GM19099 (cell line): ENCODE results near the gene MRRF.

ENCODE experiments used
- POLR2A ChIP-seq: IDR thresholded peaks from 3 replicates; pipeline ENCODE4 v1.6.1; 2011; ENCODE audit warnings: low read depth; ENCODE audit not compliant: insufficient read length; ENCODE audit errors: extremely low read depth

Gene MRRF

DNA sequence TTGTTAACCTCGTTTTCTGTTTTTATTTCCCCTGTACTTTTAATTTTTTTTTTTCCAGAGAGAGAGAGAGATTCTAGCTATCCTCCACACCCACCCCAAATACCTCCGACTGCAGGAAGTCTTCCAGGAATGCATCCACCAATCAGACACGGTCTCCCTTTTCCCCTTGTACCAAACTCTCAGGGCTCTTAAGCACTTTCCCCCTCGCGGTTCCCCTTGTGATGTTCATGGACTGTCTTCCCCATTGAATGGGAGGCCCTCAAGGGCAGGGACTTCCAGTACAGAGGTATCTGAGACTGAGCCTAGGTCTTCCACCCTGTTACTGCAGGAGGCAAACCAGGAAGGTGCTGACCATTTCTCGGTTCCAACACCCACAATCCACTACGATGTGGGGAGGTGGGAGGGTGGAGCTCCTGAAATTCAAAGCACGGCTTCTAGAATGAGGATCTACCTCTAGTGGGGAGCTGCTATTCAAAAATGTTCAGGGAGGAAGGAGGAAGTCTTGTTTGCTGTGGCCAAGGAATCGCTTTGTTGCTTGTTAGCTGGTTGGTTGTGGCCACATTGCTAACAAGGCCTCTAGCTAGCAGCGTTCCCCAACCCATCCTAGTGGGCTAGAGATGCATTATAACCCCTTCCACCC is 68.6 kb downstream of the MRRF start:
- TF ChIP-seq POLR2A: no peak

DNA sequence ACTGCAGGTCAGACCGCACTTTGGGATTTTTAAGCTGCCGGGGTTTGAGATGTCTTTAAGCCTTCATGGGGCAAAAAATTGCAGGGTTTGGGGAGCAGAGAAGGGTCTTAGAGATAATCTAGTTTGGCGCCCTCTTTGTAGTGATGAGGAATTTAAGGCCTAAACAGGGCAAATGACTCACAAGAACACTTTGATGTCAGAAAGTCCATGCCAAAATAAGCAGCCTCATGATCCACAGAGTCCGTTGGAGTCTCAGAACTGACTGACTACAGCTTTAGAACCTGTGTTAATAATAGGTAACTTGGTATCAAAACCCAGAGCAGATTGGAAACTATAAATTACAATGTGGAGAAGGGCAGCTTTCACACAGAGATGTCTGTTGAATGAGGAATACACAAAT is 70.2 kb downstream of the MRRF start:
- no peak for TF ChIP-seq POLR2A

DNA sequence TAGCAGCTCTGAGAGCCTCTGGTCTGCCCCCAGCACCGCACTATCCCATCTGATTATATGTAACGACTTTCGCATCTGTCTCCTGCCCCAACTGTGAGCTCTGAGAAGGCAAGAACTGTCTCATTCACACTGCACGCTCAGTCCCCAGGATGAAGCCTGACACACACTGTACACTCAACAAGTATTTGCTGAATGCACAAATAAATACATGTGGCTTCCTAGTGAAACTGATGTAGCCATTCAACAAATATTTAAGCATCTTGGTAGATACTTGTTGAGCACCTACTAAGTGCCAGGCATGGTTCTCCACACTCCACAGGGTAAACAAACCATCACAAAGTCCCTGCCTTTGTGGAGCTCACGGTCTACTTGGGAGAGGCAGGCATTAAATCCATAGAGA is 71.5 kb downstream of the MRRF start:
- no peak for TF ChIP-seq POLR2A

DNA sequence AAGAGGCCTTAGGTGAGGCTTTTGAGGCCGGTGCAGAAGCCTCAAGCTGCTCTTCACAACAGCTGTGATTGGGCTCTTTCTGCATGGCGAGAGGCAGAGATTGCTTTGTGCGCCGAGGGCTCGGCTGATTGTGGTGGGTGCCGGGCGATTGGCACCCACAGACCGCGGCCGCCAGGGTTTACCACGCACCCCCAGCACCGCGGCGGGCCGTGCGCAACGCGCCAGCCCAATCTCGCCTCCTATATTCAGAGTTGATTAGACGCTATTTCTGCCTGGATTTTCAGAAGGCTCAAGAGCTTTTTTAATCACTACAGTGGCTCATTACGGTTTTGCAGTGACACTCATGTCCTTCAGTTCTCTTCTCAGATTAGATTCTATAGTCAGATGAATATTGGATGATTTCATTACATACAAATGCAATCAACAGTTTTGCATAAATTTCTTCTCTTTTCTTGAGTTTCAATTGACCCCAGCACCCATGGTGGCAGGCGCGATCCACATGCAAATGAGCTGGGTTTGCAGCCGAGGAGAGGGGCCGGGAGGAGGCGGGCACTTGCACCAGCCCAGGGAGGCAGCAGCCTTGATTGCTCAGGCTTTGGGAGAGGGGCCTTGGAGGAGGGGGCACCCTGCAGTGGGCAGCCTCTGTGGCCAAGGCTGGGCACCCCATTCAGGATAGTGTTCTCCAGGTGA is 72.3 kb downstream of the MRRF start:
- no peak for TF ChIP-seq POLR2A

DNA sequence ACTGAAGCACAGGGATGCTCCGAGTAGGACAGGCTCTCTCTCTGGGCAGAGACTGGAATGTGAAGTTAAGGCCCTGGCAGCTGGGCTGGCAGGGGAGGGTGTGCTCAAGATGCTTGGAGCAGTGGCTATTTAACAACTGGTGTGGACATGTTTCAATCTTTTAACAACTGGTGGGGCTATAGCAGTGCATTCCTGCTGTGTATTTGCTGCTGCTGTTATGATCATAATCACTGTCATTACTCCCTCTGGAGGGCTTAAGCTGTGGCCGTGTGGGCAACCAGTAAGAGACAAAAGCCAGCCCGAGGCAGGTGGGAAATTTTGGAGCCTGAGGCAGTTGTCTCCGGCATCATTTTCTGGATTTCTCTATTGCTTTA is 72.9 kb downstream of the MRRF start:
- no peak for TF ChIP-seq POLR2A

DNA sequence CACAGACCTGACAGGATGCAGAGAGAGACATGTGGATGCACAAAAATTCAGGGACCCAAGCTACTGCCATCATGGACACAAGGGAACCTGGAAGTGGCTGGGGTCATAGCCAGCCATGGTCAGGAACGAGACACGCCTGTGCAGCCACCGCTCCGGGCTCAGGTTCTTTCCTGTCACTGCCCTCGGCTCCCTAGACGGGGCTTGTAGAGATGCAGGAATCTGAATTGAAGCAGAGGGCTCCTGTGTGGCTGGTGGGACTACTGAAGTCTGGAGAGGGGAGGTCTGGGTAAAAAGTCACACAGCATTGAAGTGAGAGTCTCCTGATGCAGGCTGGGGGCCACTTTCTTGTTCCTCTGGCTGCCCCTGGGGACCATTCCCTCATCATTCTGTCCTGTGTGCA is 73.9 kb downstream of the MRRF start:
- TF ChIP-seq POLR2A: no peak

DNA sequence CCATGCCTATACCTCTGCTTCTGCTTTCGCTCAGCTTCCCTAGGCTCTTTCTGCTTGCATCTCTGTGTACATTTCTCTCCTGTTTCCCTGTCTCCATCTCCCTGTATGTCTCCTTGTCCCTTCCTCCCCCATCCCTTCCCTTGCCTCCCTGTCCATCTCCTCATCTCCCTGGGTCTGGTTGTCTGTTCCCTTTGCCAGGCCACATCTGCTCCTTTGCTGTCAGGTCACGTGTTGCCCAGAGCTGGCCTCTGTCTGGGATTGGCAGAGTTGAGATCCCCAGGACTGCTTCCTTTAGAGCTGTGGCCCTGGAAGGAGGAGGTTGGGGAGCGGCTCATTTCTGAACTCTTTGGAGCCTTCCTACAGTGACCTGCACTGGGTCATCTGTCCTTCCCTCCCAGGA is 74.3 kb downstream of the MRRF start:
- TF ChIP-seq POLR2A: no peak

DNA sequence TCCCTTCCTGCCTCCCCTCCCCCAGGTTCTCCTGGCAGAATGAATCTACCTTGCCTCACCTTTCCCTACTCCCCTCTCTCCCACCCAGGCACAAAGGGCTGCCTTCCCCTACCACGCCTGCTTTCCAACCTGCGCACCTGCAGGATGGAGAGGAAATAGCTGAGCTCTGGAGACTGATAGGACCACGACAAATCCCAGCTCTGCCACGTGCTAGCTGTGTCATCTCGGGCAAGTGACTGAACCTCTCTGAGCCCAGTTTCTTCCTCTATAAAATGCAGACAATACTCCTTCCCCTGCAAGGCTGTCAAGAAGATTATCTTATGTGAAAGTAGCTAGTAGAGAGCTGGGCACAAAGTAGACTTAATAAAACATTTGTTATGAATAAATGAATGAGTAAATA is 74.9 kb downstream of the MRRF start:
- TF ChIP-seq POLR2A: no peak

DNA sequence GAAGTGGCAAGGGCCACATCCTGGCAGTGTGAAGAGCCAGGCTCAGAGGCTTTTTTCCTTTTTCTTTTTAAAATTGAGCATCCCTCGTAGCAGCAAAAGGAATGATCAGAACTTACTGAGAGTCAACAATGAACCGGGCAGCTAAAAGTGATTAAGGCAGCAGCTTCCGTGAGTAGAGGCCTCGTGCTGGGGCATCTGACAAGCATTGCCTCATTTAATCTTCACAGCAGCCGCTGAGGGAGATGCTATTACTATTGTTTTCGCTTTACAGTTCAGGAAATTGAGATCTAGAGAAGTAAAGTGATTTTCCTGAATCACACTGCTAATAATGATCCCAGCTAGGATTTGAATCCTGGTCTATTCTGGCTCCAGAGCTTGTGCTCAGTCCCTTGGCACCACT is 75.5 kb downstream of the MRRF start:
- TF ChIP-seq POLR2A: no peak

DNA sequence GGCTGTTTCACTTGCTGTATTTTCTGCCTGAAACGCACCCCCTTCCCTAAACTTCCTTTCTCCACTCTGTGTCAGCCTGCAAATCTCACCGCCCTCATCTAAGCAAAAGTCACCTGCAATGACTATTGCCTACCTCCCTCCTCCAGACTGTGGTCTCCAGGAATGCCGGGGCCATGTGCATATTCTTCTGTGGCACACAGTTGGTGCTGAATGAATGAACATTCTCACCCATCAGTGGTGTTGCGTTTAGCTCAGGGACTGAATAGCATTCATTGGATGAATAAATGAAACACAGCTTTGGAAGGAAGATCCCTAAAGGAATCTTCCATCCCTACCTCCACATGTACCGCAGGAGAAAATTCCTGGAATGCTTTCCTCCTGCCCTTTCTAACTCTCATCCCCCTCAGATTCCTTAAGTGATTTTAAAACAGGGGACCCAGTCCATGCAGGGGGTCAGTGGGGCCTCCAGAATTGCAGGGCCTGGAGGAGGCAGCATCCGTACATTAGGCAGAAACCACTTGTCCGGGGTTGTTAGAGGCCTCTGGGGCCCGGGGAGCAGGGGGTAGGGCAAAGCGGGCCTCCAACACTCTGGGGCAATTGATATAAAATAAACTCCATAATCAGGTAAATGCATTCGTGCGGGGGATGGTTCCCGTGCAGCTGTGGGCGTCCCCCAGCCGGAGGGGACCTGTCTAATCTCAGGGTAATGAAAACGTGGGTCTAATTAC is 77.8 kb downstream of the MRRF start:
- no peak for TF ChIP-seq POLR2A

DNA sequence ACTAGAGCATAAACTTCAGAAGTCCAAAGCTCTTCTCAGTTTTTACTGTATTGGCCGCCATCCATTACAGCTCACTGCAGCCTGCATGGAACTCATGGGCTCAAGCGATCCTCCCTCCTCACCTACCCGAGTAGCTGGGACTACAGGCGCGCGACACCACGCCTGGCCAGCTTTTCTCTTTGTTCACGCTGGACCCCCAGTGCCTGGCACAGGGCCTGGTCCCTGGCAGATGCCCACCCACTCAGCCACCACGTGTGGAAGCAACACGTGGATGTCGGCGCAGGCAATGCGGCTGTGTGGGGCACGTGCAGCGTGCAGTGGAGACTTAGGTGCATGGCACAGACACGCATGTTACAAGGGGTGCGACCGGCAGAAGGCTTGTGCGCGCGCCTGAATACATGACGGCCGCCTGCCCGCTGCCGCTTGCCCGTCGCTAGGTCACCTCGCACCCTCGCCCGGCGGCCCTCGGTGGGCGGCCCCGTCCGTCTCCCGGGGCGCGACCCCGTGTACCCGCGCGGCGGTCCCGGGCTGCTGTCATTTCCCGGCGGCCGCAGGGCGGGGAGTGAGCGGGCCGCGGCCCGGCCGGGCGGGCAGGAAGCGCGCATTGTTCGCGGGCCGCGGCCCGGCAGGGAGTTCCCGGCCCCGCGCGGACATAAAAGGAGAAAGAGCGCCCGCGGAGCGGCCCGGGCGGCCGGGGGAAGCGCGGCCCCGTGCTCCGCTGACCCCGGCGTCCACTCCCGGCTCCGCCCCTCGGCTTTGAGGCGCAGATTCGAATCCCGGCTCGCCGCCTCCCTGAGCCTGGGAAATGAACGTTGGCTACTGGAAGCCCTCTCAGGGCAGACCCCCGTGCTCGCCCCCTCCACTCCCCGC is 82.0 kb downstream of the MRRF start:
- TF ChIP-seq POLR2A: no peak

DNA sequence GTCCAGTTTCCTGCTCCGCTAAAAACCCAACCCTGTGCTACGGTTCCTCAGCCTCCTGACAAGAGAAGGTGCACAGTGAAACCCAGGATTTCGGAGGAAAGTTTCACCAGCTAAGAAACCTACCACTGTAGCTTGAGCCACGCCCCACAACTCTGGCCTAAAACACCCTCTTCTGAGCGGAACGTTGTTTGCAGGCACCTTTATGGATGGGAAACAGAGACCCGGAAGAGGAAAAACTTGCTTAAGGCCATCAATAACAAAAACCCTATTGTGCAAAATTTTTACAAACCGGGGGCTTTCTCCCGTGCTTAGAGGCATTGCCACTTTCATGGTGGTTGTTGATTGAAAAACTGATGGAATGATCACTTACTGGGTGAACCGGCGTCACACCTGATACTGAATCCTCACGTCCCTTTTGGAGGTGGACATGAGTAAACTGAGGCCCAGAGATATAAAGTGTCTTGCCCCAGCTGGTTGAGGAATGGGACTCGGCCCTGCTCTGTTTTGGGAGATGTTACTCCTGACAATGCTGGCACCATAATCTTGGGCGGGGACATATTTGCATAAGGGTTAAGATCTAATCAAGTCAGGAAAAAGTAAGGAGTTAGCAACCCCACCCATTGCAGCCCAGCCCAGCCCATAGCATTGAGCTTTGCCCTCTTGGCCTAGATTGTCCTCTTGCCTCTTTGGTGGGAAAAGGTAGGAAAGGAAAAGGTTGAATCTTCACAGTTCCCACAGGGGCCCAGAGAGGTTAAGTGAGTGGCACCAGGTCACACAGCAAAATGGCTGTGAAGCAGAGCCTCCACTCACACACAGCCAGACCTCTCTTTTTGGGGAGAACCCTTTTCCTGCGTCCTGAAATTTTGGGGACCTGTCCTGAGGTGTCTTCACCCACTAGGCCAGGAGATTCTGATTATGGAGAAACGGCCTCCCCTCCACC is 82.9 kb downstream of the MRRF start:
- TF ChIP-seq POLR2A: no peak

DNA sequence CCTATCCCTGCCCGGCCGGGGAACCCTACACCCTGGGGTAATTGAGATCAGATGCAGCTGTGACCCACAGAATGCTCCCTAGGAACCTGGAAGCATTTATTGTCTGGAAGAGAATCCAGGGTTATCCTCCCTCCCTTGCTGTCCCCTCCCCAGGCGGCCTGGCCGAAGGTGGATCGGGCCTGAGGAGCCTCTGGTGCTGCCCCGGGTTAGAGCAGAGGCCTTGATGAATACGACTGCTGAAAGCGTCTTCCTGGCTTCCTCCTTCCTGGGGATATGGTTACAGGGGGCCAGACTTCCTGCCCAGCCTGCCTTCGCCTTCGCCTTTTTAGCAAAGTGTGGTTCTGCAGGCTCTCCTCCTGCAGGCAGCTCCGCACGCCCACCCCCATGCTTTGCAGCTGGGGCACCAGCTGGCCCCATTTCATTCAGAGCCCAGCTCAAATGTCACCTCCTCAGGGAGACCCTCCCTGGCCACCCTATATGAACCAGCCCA is 83.7 kb downstream of the MRRF start:
- TF ChIP-seq POLR2A: no peak

DNA sequence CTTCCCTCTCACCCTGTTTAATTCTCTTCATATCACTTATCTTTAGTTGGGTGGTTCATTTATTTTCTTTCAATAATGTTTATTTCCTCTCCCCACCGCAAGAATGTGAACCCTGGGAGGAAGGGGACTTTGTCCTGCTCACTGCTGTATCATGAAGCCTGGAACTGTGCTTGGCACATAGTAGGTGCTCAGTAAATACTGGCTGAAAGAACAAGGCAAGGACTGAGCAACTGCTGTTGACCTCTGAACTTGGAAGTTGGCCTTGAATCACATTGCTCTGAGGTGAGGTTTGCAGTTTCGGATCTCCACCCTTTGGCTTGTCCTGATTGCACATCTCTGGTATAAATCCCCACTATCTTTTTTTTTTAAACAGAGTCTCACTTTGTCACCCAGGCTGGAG is 84.1 kb downstream of the MRRF start:
- no peak for TF ChIP-seq POLR2A

DNA sequence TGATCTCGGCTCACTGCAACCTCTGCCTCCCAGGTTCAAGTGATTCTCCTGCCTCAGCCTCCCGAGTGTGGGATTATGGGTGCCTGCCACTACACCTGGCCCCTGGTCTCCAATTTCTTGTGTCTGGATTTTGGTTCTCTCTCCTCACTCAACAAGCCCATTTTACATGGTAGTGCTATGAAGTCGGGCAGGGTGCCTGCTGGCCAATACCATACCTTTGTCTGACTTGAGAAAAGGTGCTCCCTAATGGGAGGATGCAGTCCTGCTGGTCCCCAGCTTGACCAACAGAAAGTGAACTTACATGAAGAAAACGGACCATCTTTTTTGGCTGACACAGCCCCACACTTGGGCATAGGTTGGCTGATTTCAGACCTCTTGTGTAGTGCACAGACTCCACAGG is 84.5 kb downstream of the MRRF start:
- TF ChIP-seq POLR2A: no peak
